ENCODE measurements around the gene ARL8B. TPM values are rescaled to one million over a fixed set of nuclear protein-coding genes. Genes with fewer than 3 reads are reported as not detected.

The ARL8B gene
- polyA plus RNA-seq, 1 donor from 2014 or later = 103 TPM

GRCh38 chr3:5220667-5221431 is 98.8 kb downstream of the ARL8B start:
- H3K79me2 ChIP-seq (replicated peaks; ENCODE audit: insufficient read depth, low read length) = no peaks in the 10 kb centered on the region
- no peaks in the 10 kb centered on the region for H4K20me1 ChIP-seq (ENCODE audit: insufficient read depth)
- H2AFZ ChIP-seq (ENCODE audit: low read depth, low read length) = no peak overlapping the region
- no peak overlapping the region for H3K9ac ChIP-seq (ENCODE audit: low read length)
- no peaks in the 10 kb centered on the region for H3K9me3 ChIP-seq (ENCODE audit: low read length)
- TF ChIP-seq REST (IDR thresholded peaks at IDR 0.05; ENCODE audit: borderline replicate concordance) (no peak), MXI1 (conservative IDR thresholded peaks at IDR 0.05; ENCODE audit: poor library complexity, severe bottlenecking) (no peak)
- H3F3A ChIP-seq (ENCODE audit: insufficient read depth, low read length, poor library complexity, severe bottlenecking) = no peaks in the 10 kb centered on the region
- H3K4me2 ChIP-seq (ENCODE audit: low read length) = no peak overlapping the region
- no peak overlapping the region for H3K4me3 ChIP-seq (ENCODE audit: low read length)
- H3K27me3 ChIP-seq (ENCODE audit: insufficient read depth, low read depth, low read length) = no peaks in the 10 kb centered on the region
- no peak overlapping the region for H3K27ac ChIP-seq (ENCODE audit: low read length)
- peaks cover 1% of the 10 kb centered on the region for H3K36me3 ChIP-seq (ENCODE audit: insufficient read depth, low read length)
- no peaks in the 10 kb centered on the region for H3K9me2 ChIP-seq (ENCODE audit: insufficient read depth, low read length)

GRCh38 chr3:5221701-5222100 is 99.6 kb downstream of the ARL8B start:
- no peaks in the 10 kb centered on the region for H3K9me3 ChIP-seq (ENCODE audit: low read length)
- TF ChIP-seq MXI1 (conservative IDR thresholded peaks at IDR 0.05; ENCODE audit: poor library complexity, severe bottlenecking) = no peak
- no peak for TF ChIP-seq EZH2 (IDR thresholded peaks at IDR 0.05; ENCODE audit: borderline replicate concordance, insufficient read depth, low read length, poor library complexity, severe bottlenecking)
- no peak for TF ChIP-seq SMC3 (conservative IDR thresholded peaks at IDR 0.05; ENCODE audit: poor library complexity)
- no peak for TF ChIP-seq REST (IDR thresholded peaks at IDR 0.05; ENCODE audit: borderline replicate concordance)
- no peak for TF ChIP-seq RAD21 (conservative IDR thresholded peaks at IDR 0.05)
- TF ChIP-seq TAF1 (IDR thresholded peaks at IDR 0.05; ENCODE audit: low read depth) = no peak
- TF ChIP-seq POLR2AphosphoS5 (IDR thresholded peaks at IDR 0.05) = no peak
- TF ChIP-seq EP300 (conservative IDR thresholded peaks at IDR 0.05; ENCODE audit: poor library complexity, severe bottlenecking) = no peak
- TF ChIP-seq CTCF (IDR thresholded peaks at IDR 0.05; ENCODE audit: poor library complexity, severe bottlenecking) = no peak
- no peak overlapping the region for H3K4me3 ChIP-seq (ENCODE audit: low read length)
- no peaks in the 10 kb centered on the region for H3K9me2 ChIP-seq (ENCODE audit: insufficient read depth, low read length)
- H3F3A ChIP-seq (ENCODE audit: insufficient read depth, low read length, poor library complexity, severe bottlenecking) = no peaks in the 10 kb centered on the region
- H3K27me3 ChIP-seq (ENCODE audit: insufficient read depth, low read depth, low read length) = no peaks in the 10 kb centered on the region
- H4K20me1 ChIP-seq (ENCODE audit: insufficient read depth) = no peaks in the 10 kb centered on the region
- H3K79me2 ChIP-seq (replicated peaks; ENCODE audit: insufficient read depth, low read length) = no peaks in the 10 kb centered on the region
- no peak overlapping the region for H3K27ac ChIP-seq (ENCODE audit: low read length)
- no peak overlapping the region for H2AFZ ChIP-seq (ENCODE audit: low read depth, low read length)
- H3K9ac ChIP-seq (ENCODE audit: low read length) = no peak overlapping the region
- no peak overlapping the region for H3K4me2 ChIP-seq (ENCODE audit: low read length)
- H3K36me3 ChIP-seq (ENCODE audit: insufficient read depth, low read length) = no peaks in the 10 kb centered on the region

Data from neural cell (in vitro differentiated cells).